Purkinje cell (primary cell): ENCODE data around the gene CRYGC. TPM values are rescaled to one million over a fixed set of nuclear protein-coding genes. Genes with fewer than 3 reads are reported as not detected.

Experiments
- polyA plus RNA-seq: library from polyadenylated mRNA; unstranded; fragments of >200 nt; fragmentation: Nextera tagmentation; gene quantifications from 2 replicates; pipeline ENCODE4 v1.2.1, GENCODE V29; 2014

Gene CRYGC
- polyA plus RNA-seq = not detected in 2 replicates

GRCh38 chr2:208129744-208130711 is at the start of gene CRYGC:
TSS of gene CRYGC (minus strand) at chr2:208129828. CDS start at chr2:208129792, 36 bp downstream.

GRCh38 chr2:208163489-208163888 is 33.9 kb upstream of the CRYGC start, which contains the start of gene CRYGA:
TSS of gene CRYGA (minus strand) at chr2:208163589. CDS start at chr2:208163556, 33 bp downstream.

GRCh38 chr2:208146006-208146405 is 16.4 kb upstream of the CRYGC start, which contains the start of gene CRYGB:
TSS of gene CRYGB (minus strand) at chr2:208146158. CDS start at chr2:208146120, 38 bp downstream.

GRCh38 chr2:208124013-208124715 is 5.5 kb downstream of the CRYGC start, which contains the start of gene CRYGD:
TSS of gene CRYGD (minus strand) at chr2:208124524. CDS start at chr2:208124473, 51 bp downstream.

Other genes with a start within 250 kb of the CRYGC start
- 29.4 and 51.7 TPM in 2 replicates for gene PLEKHM3, start 104.3 kb downstream of the CRYGC start, polyA plus RNA-seq
- gene CRYGD, start 5.3 kb downstream of the CRYGC start, polyA plus RNA-seq = 0.42 and 2.2 TPM in 2 replicates
- not detected in 2 replicates for gene CRYGB, start 16.3 kb upstream of the CRYGC start, polyA plus RNA-seq
- not detected in 2 replicates for gene CRYGA, start 33.8 kb upstream of the CRYGC start, polyA plus RNA-seq
- 1.4 and 28.1 TPM in 2 replicates for gene C2orf80, start 60.2 kb upstream of the CRYGC start, polyA plus RNA-seq
- 17.7 and 20.6 TPM in 2 replicates for gene IDH1, start 125.2 kb upstream of the CRYGC start, polyA plus RNA-seq
- 13.1 and 13.9 TPM in 2 replicates for gene PIKFYVE, start 136.4 kb upstream of the CRYGC start, polyA plus RNA-seq